Measurements from ENCODE around the gene DNAH17. TPM values are rescaled to one million over a fixed set of nuclear protein-coding genes. Genes with fewer than 3 reads are reported as not detected.

DNAH17 gene
- total RNA-seq, 1 experiment from 2014 or later: 0.18 TPM

GRCh38 chr17:78566947-78567346 lies 10.2 kb downstream of the DNAH17 start:
- no TSS peak for BruUV-seq (replicated peaks)
- TF ChIP-seq POLR2AphosphoS5 (IDR thresholded peaks at IDR 0.05; ENCODE audit: low read depth, low read length) (no peak), TCF7L2 (IDR thresholded peaks at IDR 0.05; ENCODE audit: low read depth, low read length) (no peak), SIN3A (IDR thresholded peaks at IDR 0.05; ENCODE audit: borderline replicate concordance, insufficient read depth, low read depth, low read length) (no peak)
- TF ChIP-seq, protein P1, sequence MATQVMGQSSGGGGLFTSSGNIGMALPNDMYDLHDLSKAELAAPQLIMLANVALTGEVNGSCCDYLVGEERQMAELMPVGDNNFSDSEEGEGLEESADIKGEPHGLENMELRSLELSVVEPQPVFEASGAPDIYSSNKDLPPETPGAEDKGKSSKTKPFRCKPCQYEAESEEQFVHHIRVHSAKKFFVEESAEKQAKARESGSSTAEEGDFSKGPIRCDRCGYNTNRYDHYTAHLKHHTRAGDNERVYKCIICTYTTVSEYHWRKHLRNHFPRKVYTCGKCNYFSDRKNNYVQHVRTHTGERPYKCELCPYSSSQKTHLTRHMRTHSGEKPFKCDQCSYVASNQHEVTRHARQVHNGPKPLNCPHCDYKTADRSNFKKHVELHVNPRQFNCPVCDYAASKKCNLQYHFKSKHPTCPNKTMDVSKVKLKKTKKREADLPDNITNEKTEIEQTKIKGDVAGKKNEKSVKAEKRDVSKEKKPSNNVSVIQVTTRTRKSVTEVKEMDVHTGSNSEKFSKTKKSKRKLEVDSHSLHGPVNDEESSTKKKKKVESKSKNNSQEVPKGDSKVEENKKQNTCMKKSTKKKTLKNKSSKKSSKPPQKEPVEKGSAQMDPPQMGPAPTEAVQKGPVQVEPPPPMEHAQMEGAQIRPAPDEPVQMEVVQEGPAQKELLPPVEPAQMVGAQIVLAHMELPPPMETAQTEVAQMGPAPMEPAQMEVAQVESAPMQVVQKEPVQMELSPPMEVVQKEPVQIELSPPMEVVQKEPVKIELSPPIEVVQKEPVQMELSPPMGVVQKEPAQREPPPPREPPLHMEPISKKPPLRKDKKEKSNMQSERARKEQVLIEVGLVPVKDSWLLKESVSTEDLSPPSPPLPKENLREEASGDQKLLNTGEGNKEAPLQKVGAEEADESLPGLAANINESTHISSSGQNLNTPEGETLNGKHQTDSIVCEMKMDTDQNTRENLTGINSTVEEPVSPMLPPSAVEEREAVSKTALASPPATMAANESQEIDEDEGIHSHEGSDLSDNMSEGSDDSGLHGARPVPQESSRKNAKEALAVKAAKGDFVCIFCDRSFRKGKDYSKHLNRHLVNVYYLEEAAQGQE (IDR thresholded peaks at IDR 0.05; ENCODE audit: insufficient read depth in 1 of 2, low read depth in 2 of 2, low read length in 1 of 2): no peak
- TF ChIP-seq, protein P2, sequence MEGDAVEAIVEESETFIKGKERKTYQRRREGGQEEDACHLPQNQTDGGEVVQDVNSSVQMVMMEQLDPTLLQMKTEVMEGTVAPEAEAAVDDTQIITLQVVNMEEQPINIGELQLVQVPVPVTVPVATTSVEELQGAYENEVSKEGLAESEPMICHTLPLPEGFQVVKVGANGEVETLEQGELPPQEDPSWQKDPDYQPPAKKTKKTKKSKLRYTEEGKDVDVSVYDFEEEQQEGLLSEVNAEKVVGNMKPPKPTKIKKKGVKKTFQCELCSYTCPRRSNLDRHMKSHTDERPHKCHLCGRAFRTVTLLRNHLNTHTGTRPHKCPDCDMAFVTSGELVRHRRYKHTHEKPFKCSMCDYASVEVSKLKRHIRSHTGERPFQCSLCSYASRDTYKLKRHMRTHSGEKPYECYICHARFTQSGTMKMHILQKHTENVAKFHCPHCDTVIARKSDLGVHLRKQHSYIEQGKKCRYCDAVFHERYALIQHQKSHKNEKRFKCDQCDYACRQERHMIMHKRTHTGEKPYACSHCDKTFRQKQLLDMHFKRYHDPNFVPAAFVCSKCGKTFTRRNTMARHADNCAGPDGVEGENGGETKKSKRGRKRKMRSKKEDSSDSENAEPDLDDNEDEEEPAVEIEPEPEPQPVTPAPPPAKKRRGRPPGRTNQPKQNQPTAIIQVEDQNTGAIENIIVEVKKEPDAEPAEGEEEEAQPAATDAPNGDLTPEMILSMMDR (IDR thresholded peaks at IDR 0.05): no peak
- H3K36me3 ChIP-seq (ENCODE audit: control insufficient read depth, insufficient read depth, low read length): no peaks in the 10 kb centered on the region
- H3K4me3 ChIP-seq (ENCODE audit: low read depth in 2 of 2, low read length in 2 of 2): no peak overlapping the region
- in situ Hi-C loops (cut with HindIII; ENCODE audit: low pct_unique_long_range_greater_than_20kb, low sequenced_read_pairs): no loop called here
- intact Hi-C loops (cut with micrococcal nuclease; ENCODE audit: unreplicated experiment): no loop called here
- H3K9me3 ChIP-seq (ENCODE audit: control insufficient read depth, insufficient read depth, low read depth, low read length): no peaks in the 10 kb centered on the region
- ATAC-seq (no peak), DNase-seq (ENCODE audit: low read depth, low spot score) (no peak)
- H3K4me1 ChIP-seq (ENCODE audit: control insufficient read depth, insufficient read depth, low read length): no peaks in the 10 kb centered on the region
- ChIA-PET POLR2A (interaction anchor here (0.7 kb wide), 1 partner anchor 166 kb away, joined by 4 read pairs; no protein-coding TSS in a partner anchor), CTCF (no interaction called here)
- no peaks in the 10 kb centered on the region for H3K27me3 ChIP-seq (ENCODE audit: control insufficient read depth, insufficient read depth, low read length)
- no peak overlapping the region for H3K27ac ChIP-seq (ENCODE audit: low read length)

GRCh38 chr17:78563189-78564145 lies 13.7 kb downstream of the DNAH17 start:
- intact Hi-C loops (cut with micrococcal nuclease; ENCODE audit: unreplicated experiment): no loop called here
- H3K4me3 ChIP-seq (ENCODE audit: low read depth in 2 of 2, low read length in 2 of 2): no peak overlapping the region
- H3K4me1 ChIP-seq (ENCODE audit: control insufficient read depth, insufficient read depth, low read length): no peaks in the 10 kb centered on the region
- TF ChIP-seq TCF7L2 (IDR thresholded peaks at IDR 0.05; ENCODE audit: low read depth, low read length) (no peak), POLR2AphosphoS5 (IDR thresholded peaks at IDR 0.05; ENCODE audit: low read depth, low read length) (no peak), SIN3A (IDR thresholded peaks at IDR 0.05; ENCODE audit: borderline replicate concordance, insufficient read depth, low read depth, low read length) (no peak)
- TF ChIP-seq, protein P1 (IDR thresholded peaks at IDR 0.05; ENCODE audit: insufficient read depth in 1 of 2, low read depth in 2 of 2, low read length in 1 of 2): no peak
- TF ChIP-seq, protein P2 (IDR thresholded peaks at IDR 0.05): no peak
- ChIA-PET POLR2A (no interaction called here), CTCF (no interaction called here)
- H3K27ac ChIP-seq (ENCODE audit: low read length): no peak overlapping the region
- ATAC-seq: no peak
- H3K36me3 ChIP-seq (ENCODE audit: control insufficient read depth, insufficient read depth, low read length): no peaks in the 10 kb centered on the region
- in situ Hi-C loops (cut with HindIII; ENCODE audit: low pct_unique_long_range_greater_than_20kb, low sequenced_read_pairs): no loop called here
- H3K9me3 ChIP-seq (ENCODE audit: control insufficient read depth, insufficient read depth, low read depth, low read length): no peaks in the 10 kb centered on the region; the same call in 1 of the 2 replicates
- no TSS peak for BruUV-seq (replicated peaks)
- no peaks in the 10 kb centered on the region for H3K27me3 ChIP-seq (ENCODE audit: control insufficient read depth, insufficient read depth, low read length)
- no peak for DNase-seq (ENCODE audit: low read depth, low spot score)
